Measurements from ENCODE around the gene FNIP1. TPM values are rescaled to one million over a fixed set of nuclear protein-coding genes. Genes with fewer than 3 reads are reported as not detected.
"Not testable (repeated sequence)": the region's sequence is repeated elsewhere in the genome, so short reads cannot be mapped to it uniquely, and the experiment has no call there.

FNIP1 gene
- total RNA-seq, 1 donor from 2014 or later: 30.8 TPM

GRCh38 chr5:131595088-131596033 lies 201.5 kb downstream of the FNIP1 start:
- no peak for ATAC-seq
- intact Hi-C loops (cut with DNase I): no loop called here
- DNase-seq (ENCODE audit: missing footprints): no peak

- intact Hi-C loops (cut with DNase I): no loop called here
- no peak for DNase-seq (ENCODE audit: missing footprints)
- no peak for ATAC-seq
Observed at GRCh38 chr5:131593921-131594320, 202.9 kb downstream of the FNIP1 start.

- ATAC-seq; intact Hi-C loops (cut with DNase I): not testable (repeated sequence)
Observed at GRCh38 chr5:131593436-131593835, 203.4 kb downstream of the FNIP1 start.

More at GRCh38 chr5:131593436-131593835, 203.4 kb downstream of the FNIP1 start:
- not testable (repeated sequence) for DNase-seq (ENCODE audit: missing footprints)

Other genes with a start within 250 kb of the FNIP1 start
- 8.5 TPM for gene RAPGEF6, start 161.8 kb downstream of the FNIP1 start, total RNA-seq
- not detected for gene MEIKIN, start 148.6 kb upstream of the FNIP1 start, total RNA-seq
- 3.4 TPM for gene ACSL6, start 214.6 kb upstream of the FNIP1 start, total RNA-seq